ENCODE data around the gene HTR7. TPM values are rescaled to one million over a fixed set of nuclear protein-coding genes. Genes with fewer than 3 reads are reported as not detected.

The HTR7 gene
- total RNA-seq, 1 donor from 2014 or later, result 0.74 TPM

- Histone ChIP-seq H3K4me3 (no peak overlapping the region), H3K27me3 (no peaks in the 10 kb centered on the region), H3K9me3 (no peaks in the 10 kb centered on the region), H3K36me3 (no peaks in the 10 kb centered on the region), H3K27ac (no peak overlapping the region), H3K4me1 (no peaks in the 10 kb centered on the region)
- intact Hi-C loops (cut with DNase I), result no loop called here
- no peak for TF ChIP-seq POLR2A (IDR thresholded peaks at IDR 0.05)
- peak in 2 of 3 experiments; percentile 10 to 21 for TF ChIP-seq CTCF (IDR thresholded peaks at IDR 0.05)
- TF ChIP-seq POLR2AphosphoS5 (IDR thresholded peaks at IDR 0.05; ENCODE audit: insufficient read depth in 1 of 2, low read depth in 1 of 2), result no peak
- no peak for DNase-seq (ENCODE audit: extremely low spot score in 2 of 2)
Observed at GRCh38 chr10:90862908-90863514, 5.2 kb upstream of the HTR7 start.

GRCh38 chr10:90860790-90861189 is 3.0 kb upstream of the HTR7 start:
- Histone ChIP-seq H3K4me1 (peaks cover 11% of the 10 kb centered on the region), H3K4me3 (no peak overlapping the region), H3K27ac (no peak overlapping the region), H3K36me3 (no peaks in the 10 kb centered on the region), H3K27me3 (no peaks in the 10 kb centered on the region), H3K9me3 (no peaks in the 10 kb centered on the region)
- intact Hi-C loops (cut with DNase I), result no loop called here
- no peak for DNase-seq (ENCODE audit: extremely low spot score in 2 of 2)
- TF ChIP-seq POLR2A (IDR thresholded peaks at IDR 0.05) (no peak), CTCF (IDR thresholded peaks at IDR 0.05) (no peak), POLR2AphosphoS5 (IDR thresholded peaks at IDR 0.05; ENCODE audit: insufficient read depth in 1 of 2, low read depth in 1 of 2) (no peak)

- intact Hi-C loops (cut with DNase I), result no loop called here
- Histone ChIP-seq H3K4me1 (peaks cover 11% of the 10 kb centered on the region), H3K27me3 (no peaks in the 10 kb centered on the region), H3K4me3 (no peak overlapping the region), H3K27ac (no peak overlapping the region), H3K36me3 (no peaks in the 10 kb centered on the region), H3K9me3 (no peaks in the 10 kb centered on the region)
- TF ChIP-seq POLR2AphosphoS5 (IDR thresholded peaks at IDR 0.05; ENCODE audit: insufficient read depth in 1 of 2, low read depth in 1 of 2), result no peak
- TF ChIP-seq CTCF (IDR thresholded peaks at IDR 0.05), result no peak
- no peak for TF ChIP-seq POLR2A (IDR thresholded peaks at IDR 0.05)
- no peak for DNase-seq (ENCODE audit: extremely low spot score in 2 of 2)
Observed at GRCh38 chr10:90859321-90859751, 1.5 kb upstream of the HTR7 start.

GRCh38 chr10:90858461-90858968 is 676 bp upstream of the HTR7 start:
- DNase-seq (ENCODE audit: extremely low spot score in 2 of 2), result no peak
- Histone ChIP-seq H3K4me3 (peak overlapping the region; percentile 55 to 75), H3K36me3 (no peaks in the 10 kb centered on the region), H3K27ac (peak overlapping the region; percentile 69), H3K9me3 (no peaks in the 10 kb centered on the region), H3K27me3 (no peaks in the 10 kb centered on the region), H3K4me1 (peaks cover 11% of the 10 kb centered on the region)
- intact Hi-C loops (cut with DNase I), result no loop called here
- TF ChIP-seq POLR2AphosphoS5 (IDR thresholded peaks at IDR 0.05; ENCODE audit: insufficient read depth in 1 of 2, low read depth in 1 of 2), result no peak
- TF ChIP-seq POLR2A (IDR thresholded peaks at IDR 0.05), result no peak
- TF ChIP-seq CTCF (IDR thresholded peaks at IDR 0.05), result no peak

- H3K36me3 ChIP-seq, result no peaks in the 10 kb centered on the region
- peak overlapping the region; percentile 55 to 75 for H3K4me3 ChIP-seq
- H3K9me3 ChIP-seq, result no peaks in the 10 kb centered on the region
- peaks cover 11% of the 10 kb centered on the region for H3K4me1 ChIP-seq
- TF ChIP-seq CTCF (IDR thresholded peaks at IDR 0.05), result no peak
- TF ChIP-seq POLR2A (IDR thresholded peaks at IDR 0.05), result no peak
- no peak for TF ChIP-seq POLR2AphosphoS5 (IDR thresholded peaks at IDR 0.05; ENCODE audit: insufficient read depth in 1 of 2, low read depth in 1 of 2)
- DNase-seq (ENCODE audit: extremely low spot score in 2 of 2), result no peak
- intact Hi-C loops (cut with DNase I), result no loop called here
- peak overlapping the region; percentile 69 for H3K27ac ChIP-seq
- H3K27me3 ChIP-seq, result no peaks in the 10 kb centered on the region
Observed at GRCh38 chr10:90856964-90857634, 740 bp downstream of the HTR7 start.
